GM12878 (cell line): Measurements from ENCODE around the gene PALD1. TPM values are rescaled to one million over a fixed set of nuclear protein-coding genes. Genes with fewer than 3 reads are reported as not detected.

ENCODE experiments used
- ATAC-seq: fragments of 200-7000 bp; cut with Tn5 transposase; 3 replicates; pipeline ENCODE4 v1.9.1; 2020; ENCODE audit warnings: mild to moderate bottlenecking, moderate library complexity
- BruUV-seq: library from RNA; stranded (reverse); fragments of 400-500 nt; replicated peaks from 2 replicates; lab custom pipeline; 2021; lab: Mats Ljungman, UMichigan
- CTCF ChIA-PET: fragments of 300-600 bp; sonication (Branson Sonifier 250); formaldehyde crosslinking; extraction: SDS; loops from one replicate; lab custom pipeline; 2021; ENCODE audit warnings: inconsistent platforms; lab: Yijun Ruan, JAX
- POLR2A ChIA-PET: fragments of 350-600 bp; formaldehyde crosslinking; extraction: SDS; loops from one replicate; lab custom pipeline; 2021; ENCODE audit warnings: inconsistent platforms; lab: Charles Lee
- RAD21 ChIA-PET: fragments of 300-600 bp; sonication (Branson Sonifier 250); formaldehyde crosslinking; loops from one replicate; lab custom pipeline; 2023; ENCODE audit warnings: antibody characterized with exemption; ENCODE audit not compliant: unreplicated experiment; lab: Charles Lee
- SMC1A ChIA-PET: fragments of 300-600 bp; sonication (Branson Sonifier 250); formaldehyde crosslinking; loops from one replicate; lab custom pipeline; 2023; ENCODE audit not compliant: unreplicated experiment, uncharacterized antibody; lab: Charles Lee
- DNase-seq: peaks from one replicate; pipeline ENCODE4 v3.0.0-alpha.2; 2011; ENCODE audit warnings: low read depth, low spot score
- FAIRE-seq: peaks from 3 replicates; lab custom pipeline; 2011; peaks lifted over from hg19 to GRCh38; lab: Jason Lieb, UNC
- H2AFZ ChIP-seq: 2 replicates; pipeline ENCODE4 v1.6.0; 2011; ENCODE audit warnings: low read depth, low read length, control low read depth; ENCODE audit not compliant: control insufficient read depth
- H3K27ac ChIP-seq: 2 replicates; pipeline ENCODE4 v1.5.1; 2011; ENCODE audit warnings: control low read depth; ENCODE audit not compliant: control insufficient read depth, insufficient read depth
- H3K27me3 ChIP-seq, 2 experiments: replicated peaks in 1 of 2; 2 replicates each; pipeline versions ENCODE4 v1.6.0 to v1.6.1; 2011; ENCODE audit warnings: low read length in 1 of 2; ENCODE audit not compliant: control insufficient read depth in 2 of 2, insufficient read depth in 2 of 2
- H3K36me3 ChIP-seq, 2 experiments: 2 replicates each; pipeline ENCODE4 v1.5.1; 2011; ENCODE audit warnings: low read length in 1 of 2; ENCODE audit not compliant: control insufficient read depth in 2 of 2, insufficient read depth in 2 of 2
- H3K4me1 ChIP-seq: 2 replicates; pipeline ENCODE4 v1.6.1; 2011; ENCODE audit warnings: mild to moderate bottlenecking, low read length, moderate library complexity, mixed read lengths; ENCODE audit not compliant: control insufficient read depth, insufficient read depth
- H3K4me2 ChIP-seq: 2 replicates; pipeline ENCODE4 v1.6.0; 2011; ENCODE audit warnings: control low read depth; ENCODE audit not compliant: control insufficient read depth, insufficient read depth
- H3K4me3 ChIP-seq: fragments of 200-600 bp; sonication (generic); 2 replicates; pipeline ENCODE4 v1.5.1; 2016
- H3K79me2 ChIP-seq: 2 replicates; pipeline ENCODE4 v1.6.0; 2011; ENCODE audit warnings: low read length; ENCODE audit not compliant: control insufficient read depth, insufficient read depth
- H3K9ac ChIP-seq: 2 replicates; pipeline ENCODE4 v1.8.0; 2011; ENCODE audit warnings: low read length, control low read depth, mixed read lengths; ENCODE audit not compliant: control insufficient read depth, insufficient read depth
- H3K9me3 ChIP-seq: replicated peaks from 3 replicates; pipeline ENCODE4 v1.5.1; 2011; ENCODE audit warnings: mild to moderate bottlenecking, low read length; ENCODE audit not compliant: control insufficient read depth, insufficient read depth
- H4K20me1 ChIP-seq: 2 replicates; pipeline ENCODE4 v1.6.0; 2011; ENCODE audit not compliant: control insufficient read depth, insufficient read depth
- CEBPB ChIP-seq, 2 experiments: fragments of 150-350 bp in 1 of 2; IDR thresholded peaks; 2 replicates each; pipeline ENCODE4 v1.6.1; 2012 to 2014; ENCODE audit warnings: low read depth in 2 of 2, low read length in 2 of 2, borderline replicate concordance in 1 of 2, inconsistent platforms in 1 of 2
- CHD2 ChIP-seq: IDR thresholded peaks from 2 replicates; pipeline ENCODE4 v1.6.1; 2011; ENCODE audit warnings: low read depth, low read length, improper control_type of control experiment, borderline replicate concordance
- DPF2 ChIP-seq: fragments of 450-650 bp; IDR thresholded peaks from 2 replicates; pipeline ENCODE4 v1.6.1; 2017; ENCODE audit warnings: mild to moderate bottlenecking
- HDAC2 ChIP-seq: fragments of 200-600 bp; sonication (generic); IDR thresholded peaks from 2 replicates; pipeline ENCODE4 v1.6.1; 2017
- JUNB ChIP-seq: IDR thresholded peaks from 2 replicates; pipeline ENCODE4 v1.6.1; 2016; ENCODE audit warnings: antibody characterized with exemption, mild to moderate bottlenecking
- JUND ChIP-seq: IDR thresholded peaks from 2 replicates; pipeline ENCODE4 v1.6.1; 2012; ENCODE audit warnings: low read depth, mild to moderate bottlenecking, low read length, improper control_type of control experiment, moderate library complexity
- LARP7 ChIP-seq: fragments of 450-650 bp; IDR thresholded peaks from 2 replicates; pipeline ENCODE4 v1.6.1; 2017; ENCODE audit warnings: mild to moderate bottlenecking
- MEF2B ChIP-seq: fragments of 450-650 bp; IDR thresholded peaks from 2 replicates; pipeline ENCODE4 v1.6.1; 2018; ENCODE audit warnings: mild to moderate bottlenecking, moderate library complexity; ENCODE audit not compliant: partially characterized antibody, poor library complexity, severe bottlenecking
- NFXL1 ChIP-seq: fragments of 450-650 bp; IDR thresholded peaks from 2 replicates; pipeline ENCODE4 v1.6.1; 2017; ENCODE audit warnings: antibody characterized with exemption, mild to moderate bottlenecking, borderline replicate concordance
- POLR2AphosphoS2 ChIP-seq: IDR thresholded peaks from 2 replicates; pipeline ENCODE4 v1.6.1; 2011; ENCODE audit warnings: low read depth, mild to moderate bottlenecking, low read length, improper control_type of control experiment, moderate library complexity
- SMAD1 ChIP-seq: fragments of 450-650 bp; IDR thresholded peaks from 2 replicates; pipeline ENCODE4 v1.6.1; 2018; ENCODE audit warnings: mild to moderate bottlenecking, low read depth; ENCODE audit not compliant: partially characterized antibody
- SMAD5 ChIP-seq: IDR thresholded peaks from 2 replicates; pipeline ENCODE4 v1.6.1; 2016; ENCODE audit warnings: antibody characterized with exemption, low read depth
- SP1 ChIP-seq: IDR thresholded peaks from one replicate; pipeline ENCODE4 v1.6.1; 2011; ENCODE audit warnings: low read depth, low read length
- SPI1 ChIP-seq: IDR thresholded peaks from 2 replicates; pipeline ENCODE4 v1.6.1; 2011; ENCODE audit warnings: low read depth, mild to moderate bottlenecking, low read length, moderate library complexity, borderline replicate concordance; ENCODE audit not compliant: insufficient read depth
- TAF1 ChIP-seq: IDR thresholded peaks from 2 replicates; pipeline ENCODE4 v1.6.1; 2011; ENCODE audit warnings: mild to moderate bottlenecking, low read depth, low read length, borderline replicate concordance
- TARDBP ChIP-seq: IDR thresholded peaks from 2 replicates; pipeline ENCODE4 v1.6.1; 2016; ENCODE audit warnings: borderline replicate concordance
- ZNF24 ChIP-seq: fragments of 450-650 bp; IDR thresholded peaks from 2 replicates; pipeline ENCODE4 v1.6.1; 2017; ENCODE audit warnings: antibody characterized with exemption, mild to moderate bottlenecking
- ZNF384 ChIP-seq: IDR thresholded peaks from 2 replicates; pipeline ENCODE4 v1.6.1; 2012; ENCODE audit warnings: low read depth, mild to moderate bottlenecking, low read length, improper control_type of control experiment, borderline replicate concordance
- WGBS: methylation state at CpG from one replicate; pipeline ENCODE4 v1.1.6; 2016; ENCODE audit warnings: low lambda C conversion rate; ENCODE audit not compliant: insufficient replicate concordance, insufficient coverage; ENCODE audit errors: missing lambda C conversion rate; 5-methylcytosine and 5-hydroxymethylcytosine counted together
- in situ Hi-C: fragments of 300-500 bp; cut with MboI; formaldehyde crosslinking; loops from 9 replicates; pipeline ENCODE4 v1.14.3; 2018; ENCODE audit warnings: mixed read lengths
- intact Hi-C: fragments of 100-400 bp; cut with micrococcal nuclease; formaldehyde crosslinking; loops from one replicate; pipeline ENCODE4 v1.14.2; 2022; ENCODE audit not compliant: unreplicated experiment
- polyA plus RNA-seq, 11 experiments: library from polyadenylated mRNA; depleted of rRNA in 4 of 11; unstranded in 6 of 11; stranded (reverse) in 5 of 11; fragments of >200 nt; fragmentation: Nextera tagmentation in 4 of 11; fragmentation: Illumina TruSeq in 1 of 11; extraction: Ambion mirVana in 4 of 11; extraction: Trizol in 1 of 11; gene quantifications; 1 replicate in 1 of 11; 2 replicates in 10 of 11; pipeline versions ENCODE4 v1.2.1 to v1.2.3, GENCODE V29; 2011 to 2016; ENCODE audit warnings: inconsistent platforms in 2 of 11, missing spikeins in 2 of 11, low read depth in 1 of 11
- total RNA-seq, 4 experiments: library from RNA; depleted of rRNA in 3 of 4; stranded (reverse); fragments of >200 nt in 3 of 4; fragmentation: Illumina TruSeq in 1 of 4; extraction: Trizol in 1 of 4; gene quantifications; 2 replicates each; pipeline versions ENCODE4 v1.2.1 to v1.2.3, GENCODE V29; 2013 to 2021
- TF ChIP-seq, protein P1 (sequence below): fragments of 450-650 bp; IDR thresholded peaks from 2 replicates; pipeline ENCODE4 v1.6.1; 2017; ENCODE audit warnings: mild to moderate bottlenecking, low read depth, inconsistent platforms; ENCODE audit not compliant: poor library complexity, severe bottlenecking
- TF ChIP-seq, protein P2 (sequence below): fragments of 450-650 bp; IDR thresholded peaks from 2 replicates; pipeline ENCODE4 v1.6.1; 2016; ENCODE audit warnings: mild to moderate bottlenecking
- TF ChIP-seq, protein P3 (sequence below): IDR thresholded peaks from 2 replicates; pipeline ENCODE4 v1.6.1; 2012; ENCODE audit warnings: low read depth, low read length, improper control_type of control experiment

The PALD1 gene
- total and polyA plus RNA-seq, 10 of the 15 experiments (the other 5 are each of a cell fraction or from before 2014, with no cell fraction given): 0.43 to 20.9 (median 9.0) TPM

DNA sequence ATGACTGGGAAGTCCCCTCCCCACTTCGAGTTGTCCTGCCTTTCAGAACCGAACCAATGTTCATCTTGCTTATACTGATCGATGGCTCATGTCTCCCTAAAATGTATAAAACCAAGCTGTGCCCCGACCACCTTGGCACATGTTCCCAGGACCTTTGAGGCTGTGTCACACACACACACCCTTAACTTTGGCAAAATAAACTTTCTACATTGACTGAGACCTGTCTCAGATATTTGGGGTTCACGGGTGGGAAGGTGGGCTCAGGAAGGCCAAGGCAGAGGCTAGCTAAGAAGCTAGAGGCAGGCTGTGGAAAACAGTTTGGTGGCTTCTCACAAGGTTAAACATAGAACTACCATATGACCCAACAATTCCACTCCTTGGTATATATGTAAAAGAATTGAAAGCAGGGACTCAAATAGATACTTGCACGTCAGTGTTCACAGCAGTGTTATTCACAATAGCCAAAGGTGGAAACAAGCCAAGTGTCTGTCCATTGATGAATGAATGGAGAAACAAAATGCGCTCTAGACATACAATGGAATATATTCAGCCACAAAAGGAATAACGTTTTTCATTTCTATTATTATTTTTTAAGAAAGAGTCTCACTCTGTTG lies 108.6 kb downstream of the PALD1 start:
- Histone ChIP-seq H3K9me3 (no peaks in the 10 kb centered on the region), H4K20me1 (no peaks in the 10 kb centered on the region), H3K4me2 (peak overlapping the region; percentile 31; the same call in 1 of the 2 replicates), H3K4me1 (peaks cover 39% of the 10 kb centered on the region), H3K27me3 (no peaks in the 10 kb centered on the region), H2AFZ (no peak overlapping the region), H3K79me2 (no peaks in the 10 kb centered on the region), H3K9ac (no peak overlapping the region), H3K4me3 (no peak overlapping the region), H3K36me3 (no peaks in the 10 kb centered on the region), H3K27ac (no peak overlapping the region; the same call in 1 of the 2 replicates)
- DNase-seq: peak; percentile 49
- WGBS: 47% methylated on average over 8 of the region's 8 CpGs
- POLR2A ChIA-PET: interaction anchor here (1.7 to 4.6 kb wide), 3 partner anchors 9 to 16 kb away, joined by 3 to 23 read pairs (median 12); no protein-coding TSS in a partner anchor
- no TSS peak for BruUV-seq
- RAD21 ChIA-PET: interaction anchor here (1.1 to 4.9 kb wide), 5 partner anchors 11 to 70 kb away, joined by 3 to 35 read pairs (median 3); no protein-coding TSS in a partner anchor
- FAIRE-seq: peak; percentile 80
- in situ Hi-C loops: no loop called here
- intact Hi-C loops: no loop called here
- peak; percentile 87 for ATAC-seq
- CTCF ChIA-PET: interaction anchor here (2.8 kb wide), 1 partner anchor 10 kb away, joined by 8 read pairs; no protein-coding TSS in a partner anchor
- SMC1A ChIA-PET: interaction anchor here (1.2 to 6.6 kb wide), 3 partner anchors 8 to 71 kb away, joined by 4 to 46 read pairs (median 32); no protein-coding TSS in a partner anchor
- TF ChIP-seq TARDBP (no peak), SPI1 (no peak), ZNF384 (no peak), JUNB (peak; percentile 72), ZNF24 (no peak), CHD2 (peak; percentile 44; the same call in 1 of the 2 replicates), MEF2B (peak; percentile 79), NFXL1 (no peak), SMAD1 (peak; percentile 55), SP1 (peak; percentile 11), LARP7 (no peak), TAF1 (no peak), HDAC2 (no peak), JUND (0 out of 2 replicates have a peak, but pooled peaks have one; percentile 30), POLR2AphosphoS2 (no peak), CEBPB (IDR thresholded peaks at IDR 0.05; ENCODE audit: borderline replicate concordance in 1 of 2, low read depth in 2 of 2, low read length in 2 of 2) (no peak), DPF2 (peak; percentile 69; the same call in 1 of the 2 replicates), SMAD5 (no peak)
- TF ChIP-seq, protein P1, sequence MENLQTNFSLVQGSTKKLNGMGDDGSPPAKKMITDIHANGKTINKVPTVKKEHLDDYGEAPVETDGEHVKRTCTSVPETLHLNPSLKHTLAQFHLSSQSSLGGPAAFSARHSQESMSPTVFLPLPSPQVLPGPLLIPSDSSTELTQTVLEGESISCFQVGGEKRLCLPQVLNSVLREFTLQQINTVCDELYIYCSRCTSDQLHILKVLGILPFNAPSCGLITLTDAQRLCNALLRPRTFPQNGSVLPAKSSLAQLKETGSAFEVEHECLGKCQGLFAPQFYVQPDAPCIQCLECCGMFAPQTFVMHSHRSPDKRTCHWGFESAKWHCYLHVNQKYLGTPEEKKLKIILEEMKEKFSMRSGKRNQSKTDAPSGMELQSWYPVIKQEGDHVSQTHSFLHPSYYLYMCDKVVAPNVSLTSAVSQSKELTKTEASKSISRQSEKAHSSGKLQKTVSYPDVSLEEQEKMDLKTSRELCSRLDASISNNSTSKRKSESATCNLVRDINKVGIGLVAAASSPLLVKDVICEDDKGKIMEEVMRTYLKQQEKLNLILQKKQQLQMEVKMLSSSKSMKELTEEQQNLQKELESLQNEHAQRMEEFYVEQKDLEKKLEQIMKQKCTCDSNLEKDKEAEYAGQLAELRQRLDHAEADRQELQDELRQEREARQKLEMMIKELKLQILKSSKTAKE: peak; percentile 42
- TF ChIP-seq, protein P2, sequence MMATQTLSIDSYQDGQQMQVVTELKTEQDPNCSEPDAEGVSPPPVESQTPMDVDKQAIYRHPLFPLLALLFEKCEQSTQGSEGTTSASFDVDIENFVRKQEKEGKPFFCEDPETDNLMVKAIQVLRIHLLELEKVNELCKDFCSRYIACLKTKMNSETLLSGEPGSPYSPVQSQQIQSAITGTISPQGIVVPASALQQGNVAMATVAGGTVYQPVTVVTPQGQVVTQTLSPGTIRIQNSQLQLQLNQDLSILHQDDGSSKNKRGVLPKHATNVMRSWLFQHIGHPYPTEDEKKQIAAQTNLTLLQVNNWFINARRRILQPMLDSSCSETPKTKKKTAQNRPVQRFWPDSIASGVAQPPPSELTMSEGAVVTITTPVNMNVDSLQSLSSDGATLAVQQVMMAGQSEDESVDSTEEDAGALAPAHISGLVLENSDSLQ: peak; percentile 43; the same call in 1 of the 2 replicates
- TF ChIP-seq, protein P3, sequence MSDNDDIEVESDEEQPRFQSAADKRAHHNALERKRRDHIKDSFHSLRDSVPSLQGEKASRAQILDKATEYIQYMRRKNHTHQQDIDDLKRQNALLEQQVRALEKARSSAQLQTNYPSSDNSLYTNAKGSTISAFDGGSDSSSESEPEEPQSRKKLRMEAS: no peak
